Stimulated activated CD8-positive, alpha-beta memory T cell treated with anti-CD3 and anti-CD28 coated beads, Interleukin-4, amount 100 ng/mL, for 48 hours (primary cell): ENCODE data around the gene AMER1.

Source experiments
- DNase-seq: peaks from one replicate; pipeline ENCODE4 v3.0.0-alpha.2; 2020

Gene AMER1

DNA sequence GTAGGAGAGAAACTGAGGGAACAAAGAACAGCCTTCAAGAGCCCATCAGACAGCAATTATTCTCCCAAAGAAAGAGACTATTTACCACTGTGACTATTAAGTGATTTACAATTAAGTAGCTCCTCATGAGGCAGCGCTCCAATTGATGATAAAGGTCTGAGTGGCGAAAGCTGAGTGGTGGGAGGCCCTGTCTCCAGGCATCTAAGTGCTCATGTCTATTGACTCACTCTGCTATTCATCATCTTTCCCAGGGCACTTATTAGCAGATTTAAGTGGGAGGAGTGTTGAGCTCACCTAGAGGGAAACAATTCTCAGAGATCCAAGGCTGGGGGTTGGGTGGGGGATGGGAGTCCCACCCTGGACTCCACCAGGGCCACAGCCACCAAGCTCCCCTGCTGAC lies 23.3 kb downstream of the AMER1 start:
- no peak for DNase-seq

DNA sequence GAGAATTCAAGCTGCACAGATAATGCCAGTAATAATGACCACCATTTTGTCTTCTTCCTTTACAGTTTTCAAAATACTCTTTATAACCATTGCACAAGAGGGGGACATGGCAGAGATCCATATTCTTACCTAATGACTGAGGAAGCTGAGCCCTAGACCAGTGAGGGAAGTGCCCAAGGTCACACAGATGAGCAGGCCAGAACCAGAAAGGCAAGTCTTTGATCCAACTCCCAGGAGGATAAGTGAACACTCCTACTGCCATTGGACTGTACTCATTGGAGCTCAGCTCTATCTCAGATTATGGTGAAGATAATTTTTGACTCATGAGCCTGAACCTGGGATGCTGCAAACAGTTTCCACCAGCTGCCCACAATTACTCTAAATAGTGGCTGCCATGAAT lies 28.6 kb downstream of the AMER1 start:
- DNase-seq: no peak

DNA sequence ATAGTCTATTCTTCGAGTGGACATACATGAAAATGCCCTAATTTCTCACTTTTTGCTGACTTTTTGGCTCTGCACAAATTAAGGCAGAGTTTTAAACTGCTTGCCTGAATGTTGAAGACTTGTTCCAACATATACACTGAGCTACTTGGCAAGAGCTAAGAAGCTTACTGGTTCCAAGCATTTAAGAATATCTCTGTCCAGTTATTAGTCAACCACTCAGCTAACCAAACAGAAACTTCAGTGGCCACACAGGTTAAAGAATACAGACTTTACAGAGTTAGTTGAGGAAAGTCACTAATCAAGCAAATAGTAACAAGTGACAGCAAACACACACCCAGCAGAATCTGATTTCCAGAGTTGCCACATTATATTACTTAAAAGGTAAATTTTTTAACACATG lies 35.5 kb downstream of the AMER1 start:
- DNase-seq: no peak

DNA sequence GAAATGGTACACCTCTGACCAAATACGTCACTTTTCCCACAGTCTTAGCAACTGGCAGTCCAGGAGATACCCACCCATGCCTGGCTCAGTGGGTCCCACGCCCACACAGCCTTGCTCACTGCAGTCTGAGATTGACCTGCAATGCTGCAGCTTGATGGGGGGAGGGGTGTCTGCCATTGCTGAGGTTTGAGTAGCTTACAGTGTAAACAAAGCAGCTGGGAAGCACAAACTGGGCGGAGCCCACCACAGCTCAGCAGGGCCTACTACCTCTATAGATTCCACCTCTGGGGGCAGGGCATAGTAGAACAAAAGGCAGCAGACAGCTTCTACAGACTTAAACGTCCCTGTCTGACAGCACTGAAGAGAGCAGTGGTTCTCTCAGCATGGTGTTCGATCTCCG lies 52.7 kb downstream of the AMER1 start:
- no peak for DNase-seq

DNA sequence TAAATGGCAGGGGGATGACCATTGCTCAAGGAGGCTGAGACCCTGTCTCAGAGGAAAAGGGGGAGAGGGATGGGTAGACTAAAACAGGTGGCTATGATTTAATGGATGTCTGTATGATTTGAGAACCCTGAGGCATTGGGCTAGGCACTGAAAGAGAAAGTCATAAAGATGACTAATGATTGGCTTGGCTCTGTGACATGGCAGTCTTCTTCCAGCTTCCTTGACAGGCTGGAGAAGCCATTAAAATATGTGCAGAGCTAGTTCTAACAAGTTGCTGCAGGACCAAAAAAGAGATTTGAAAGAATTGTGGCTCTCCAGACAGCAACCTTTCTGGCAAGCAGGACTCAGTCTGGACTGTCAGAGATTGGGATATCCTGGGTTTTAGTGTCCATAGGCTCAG lies 53.6 kb downstream of the AMER1 start:
- no peak for DNase-seq

DNA sequence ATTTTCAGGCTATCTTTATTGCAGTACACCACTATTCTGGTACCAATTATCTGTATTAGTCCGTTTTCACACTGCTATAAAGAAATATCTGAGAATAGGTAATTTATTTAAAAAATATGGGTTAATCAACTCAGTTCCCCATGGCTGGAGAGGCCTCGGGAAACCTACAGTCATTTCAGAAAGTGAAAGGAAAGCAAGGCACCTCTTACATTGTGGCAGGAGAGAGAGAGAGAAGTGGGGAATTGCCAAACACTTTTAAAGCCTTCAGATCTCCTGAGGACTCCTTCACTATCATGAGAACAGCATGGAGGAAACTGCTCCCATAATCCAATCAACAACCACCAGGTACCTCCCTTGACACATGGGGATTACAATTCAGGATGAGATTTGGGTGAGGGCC lies 54.7 kb downstream of the AMER1 start:
- no peak for DNase-seq
